ENCODE data around the gene CGNL1.

The CGNL1 gene

GRCh38 chr15:57388464-57388863 is 12.2 kb downstream of the CGNL1 start:
- no peak for DNase-seq

- no peak for DNase-seq
These were observed 13.7 kb downstream of the CGNL1 start for GRCh38 chr15:57389991-57390390.

GRCh38 chr15:57390583-57390982 is 14.3 kb downstream of the CGNL1 start:
- DNase-seq = no peak

- no peak for DNase-seq
These were observed 15.2 kb downstream of the CGNL1 start for GRCh38 chr15:57391537-57391936.

- DNase-seq = no peak
These were observed 16.8 kb downstream of the CGNL1 start for GRCh38 chr15:57393061-57393460.

GRCh38 chr15:57395292-57395691 is 19.0 kb downstream of the CGNL1 start:
- no peak for DNase-seq

GRCh38 chr15:57398336-57398735 is 22.0 kb downstream of the CGNL1 start:
- DNase-seq = peak; percentile 27

- no peak for DNase-seq
These were observed 25.2 kb downstream of the CGNL1 start for GRCh38 chr15:57401546-57401945.

GRCh38 chr15:57403017-57403416 is 26.7 kb downstream of the CGNL1 start:
- no peak for DNase-seq

GRCh38 chr15:57403566-57404325 is 27.4 kb downstream of the CGNL1 start:
- DNase-seq = no peak

GRCh38 chr15:57405133-57405532 is 28.8 kb downstream of the CGNL1 start:
- DNase-seq = no peak

GRCh38 chr15:57406062-57406772 is 29.9 kb downstream of the CGNL1 start:
- no peak for DNase-seq

- DNase-seq = no peak
These were observed 34.1 kb downstream of the CGNL1 start for GRCh38 chr15:57410373-57410772.

- DNase-seq = no peak
These were observed 35.9 kb downstream of the CGNL1 start for GRCh38 chr15:57411945-57412768.

GRCh38 chr15:57415602-57416001 is 39.3 kb downstream of the CGNL1 start:
- DNase-seq = no peak

- DNase-seq = no peak
These were observed 42.3 kb downstream of the CGNL1 start for GRCh38 chr15:57418635-57419034.

- no peak for DNase-seq
These were observed 43.0 kb downstream of the CGNL1 start for GRCh38 chr15:57419335-57419734.

GRCh38 chr15:57421110-57421509 is 44.8 kb downstream of the CGNL1 start:
- no peak for DNase-seq

GRCh38 chr15:57421551-57421950 is 45.2 kb downstream of the CGNL1 start:
- DNase-seq = no peak

- DNase-seq = no peak
These were observed 45.9 kb downstream of the CGNL1 start for GRCh38 chr15:57422113-57422754.

- no peak for DNase-seq
These were observed 47.4 kb downstream of the CGNL1 start for GRCh38 chr15:57423599-57424140.

GRCh38 chr15:57424628-57425405 is 48.5 kb downstream of the CGNL1 start:
- DNase-seq = no peak
